Sigmoid colon (tissue), 7 donors: ENCODE data around the gene AKAP17A. TPM values are rescaled to one million over a fixed set of nuclear protein-coding genes. Genes with fewer than 3 reads are reported as not detected.

Experiments used
- DNase-seq: peaks from one replicate; pipeline ENCODE4 v3.0.0-alpha.2; 2019
- H3K27ac ChIP-seq, 4 donors: fragments of 200-600 bp; sonication (generic); one replicate each; pipeline ENCODE4 v1.5.1; 2016 to 2019; ENCODE audit warnings: mild to moderate bottlenecking in 1 of 4
- H3K27me3 ChIP-seq, 3 donors: fragments of 200-600 bp; sonication (generic); one replicate each; pipeline ENCODE4 v1.5.1; 2019; ENCODE audit warnings: mild to moderate bottlenecking in 1 of 3
- H3K36me3 ChIP-seq, 4 donors: fragments of 200-600 bp; sonication (generic); one replicate each; pipeline ENCODE4 v1.5.1; 2016 to 2019
- H3K4me1 ChIP-seq, 4 donors: fragments of 200-600 bp; sonication (generic); one replicate each; pipeline ENCODE4 v1.5.1; 2017 to 2019
- H3K4me3 ChIP-seq, 4 donors: fragments of 200-600 bp; sonication (generic); one replicate each; pipeline ENCODE4 v1.5.1; 2017 to 2019; ENCODE audit warnings: mild to moderate bottlenecking in 2 of 4, moderate library complexity in 1 of 4
- H3K9me3 ChIP-seq, 4 donors: fragments of 200-600 bp in 3 of 4; sonication (generic) in 3 of 4; one replicate each; pipeline versions ENCODE4 v1.5.1 to v1.6.1; 2013 to 2019
- EP300 ChIP-seq, 4 donors: sonication (generic); formaldehyde crosslinking; IDR thresholded peaks; one replicate each; pipeline ENCODE4 v1.6.1; 2017; ENCODE audit warnings: antibody characterized with exemption in 4 of 4
- POLR2A ChIP-seq, 2 donors: fragments of 450-650 bp; IDR thresholded peaks; one replicate each; pipeline ENCODE4 v1.6.1; 2016; ENCODE audit warnings: antibody characterized with exemption in 2 of 2, mild to moderate bottlenecking in 2 of 2, moderate library complexity in 2 of 2
- POLR2AphosphoS5 ChIP-seq, 4 donors: sonication (generic); formaldehyde crosslinking; IDR thresholded peaks; one replicate each; pipeline ENCODE4 v1.6.1; 2017; ENCODE audit warnings: antibody characterized with exemption in 4 of 4
- WGBS, 2 donors: extraction: QIAGEN DNeasy Blood & Tissue Kit; methylation state at CpG; one replicate each; pipeline ENCODE4 v1.1.7; 2013; 5-methylcytosine and 5-hydroxymethylcytosine counted together
- intact Hi-C: fragments of 100-400 bp; cut with DNase I; formaldehyde crosslinking; loops from one replicate; pipeline ENCODE4 v1.15.1; 2023
- polyA plus RNA-seq, 3 donors: library from polyadenylated mRNA; stranded (reverse); fragments of 200-250 nt; gene quantifications; one replicate each; pipeline ENCODE4 v1.2.3, GENCODE V29; 2013
- total RNA-seq, 4 donors: library from RNA; depleted of rRNA; stranded (reverse); fragments of >200 nt; gene quantifications; one replicate each; pipeline ENCODE4 v1.1.0, GENCODE V29; 2016
- TF ChIP-seq, protein P1 (sequence below), 4 experiments: fragments of 450-650 bp in 3 of 4; fragments of 200-600 bp in 1 of 4; IDR thresholded peaks; one replicate each; pipeline ENCODE4 v1.5.1; 2016 to 2019; ENCODE audit warnings: antibody characterized with exemption in 4 of 4, mild to moderate bottlenecking in 3 of 4, moderate library complexity in 2 of 4
- donor health status: healthy with polysubstance abuse.
- donor health status: Bipolar disorder and iron deficiency.
- donor health status: healthy.

AKAP17A gene
- total and polyA plus RNA-seq, 7 donors: 8.4 to 45.1 (median 24.2) TPM

DNA sequence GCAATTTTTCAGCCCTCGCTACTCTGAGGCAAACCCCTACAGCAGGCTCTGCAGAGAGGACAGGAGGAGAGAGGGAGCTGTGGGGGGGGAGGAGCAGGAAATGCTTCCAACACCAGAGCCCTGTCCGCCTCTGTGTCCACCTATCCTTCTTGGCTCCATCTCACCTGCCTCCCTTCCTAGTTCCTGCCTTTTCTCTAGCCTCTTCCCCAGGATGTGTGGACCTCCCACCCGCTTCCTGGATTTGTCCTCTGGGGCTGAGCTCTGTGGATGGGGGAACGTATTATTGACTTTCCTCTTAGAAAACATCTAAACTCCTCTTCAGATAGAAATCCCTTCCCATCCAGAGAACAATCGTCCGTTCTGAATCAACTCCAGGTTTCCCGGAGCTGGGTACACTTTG lies 37.8 kb downstream of the AKAP17A start:
- intact Hi-C loops: no loop called here
- Histone ChIP-seq H3K27ac (no peak overlapping the region), H3K4me3 (no peak overlapping the region), H3K36me3 (no peaks in the 10 kb centered on the region), H3K27me3 (no peaks in the 10 kb centered on the region), H3K9me3 (no peaks in the 10 kb centered on the region), H3K4me1 (no peaks in the 10 kb centered on the region)
- WGBS, 2 donors: 78 to 87% methylated on average over 7 of the region's 7 CpGs
- no peak for DNase-seq
- TF ChIP-seq EP300 (IDR thresholded peaks at IDR 0.05): no peak

DNA sequence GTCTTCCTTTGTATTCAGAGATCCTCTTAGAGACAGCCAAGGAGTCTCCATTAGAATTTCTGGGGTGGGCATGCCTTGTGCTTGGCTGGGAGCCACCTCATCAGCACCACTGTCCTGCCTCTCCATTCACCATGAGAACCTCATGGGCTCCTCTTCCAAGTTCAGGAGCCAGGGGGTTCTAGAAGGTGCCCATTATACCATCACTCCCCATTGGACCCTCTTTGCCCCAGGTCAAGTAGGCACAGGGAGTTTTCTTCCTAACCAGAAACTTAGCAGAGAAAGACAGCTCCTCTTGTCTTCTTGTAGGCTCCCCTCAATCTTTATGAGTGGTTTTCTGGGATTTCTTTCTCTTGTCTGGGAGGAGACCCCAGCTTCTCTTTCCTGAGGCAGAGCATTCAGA lies 54.6 kb downstream of the AKAP17A start:
- TF ChIP-seq EP300 (IDR thresholded peaks at IDR 0.05) (no peak), POLR2A (IDR thresholded peaks at IDR 0.05) (no peak), POLR2AphosphoS5 (IDR thresholded peaks at IDR 0.05) (no peak)
- H3K4me1 ChIP-seq: no peaks in the 10 kb centered on the region
- H3K36me3 ChIP-seq: no peaks in the 10 kb centered on the region
- no peak overlapping the region for H3K27ac ChIP-seq
- DNase-seq: no peak
- intact Hi-C loops: no loop called here
- peaks cover 0 to 15% (median 0%) of the 10 kb centered on the region in 3 donors for H3K27me3 ChIP-seq
- peaks cover 0 to 8% (median 4%) of the 10 kb centered on the region in 4 donors for H3K9me3 ChIP-seq
- no peak overlapping the region for H3K4me3 ChIP-seq

DNA sequence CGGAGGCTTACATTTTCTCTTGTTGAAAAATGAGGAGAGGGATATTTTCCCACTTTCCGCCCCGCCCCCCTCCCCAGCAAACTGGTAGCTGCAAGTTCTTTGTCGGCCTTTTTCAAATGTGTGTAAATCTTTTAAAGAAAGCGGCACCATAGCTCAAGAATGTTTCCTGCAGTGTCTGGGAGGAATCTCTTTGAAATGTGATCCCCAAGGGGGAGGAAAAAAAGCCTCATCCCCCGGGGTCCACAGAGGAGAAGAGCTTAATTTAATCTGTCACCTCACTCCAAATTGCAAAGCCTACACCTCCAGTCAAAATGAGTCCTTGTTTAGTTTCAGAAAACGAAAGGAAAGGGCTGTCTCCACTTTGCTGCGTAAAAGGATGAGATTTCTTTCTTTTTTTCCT lies 58.2 kb downstream of the AKAP17A start:
- DNase-seq: no peak
- Histone ChIP-seq H3K27ac (no peak overlapping the region), H3K27me3 (peaks cover 0 to 15% (median 0%) of the 10 kb centered on the region in 3 donors), H3K9me3 (peaks cover 0 to 8% (median 4%) of the 10 kb centered on the region in 4 donors), H3K36me3 (no peaks in the 10 kb centered on the region), H3K4me1 (no peaks in the 10 kb centered on the region), H3K4me3 (no peak overlapping the region)
- intact Hi-C loops: no loop called here
- TF ChIP-seq EP300 (IDR thresholded peaks at IDR 0.05) (no peak), POLR2AphosphoS5 (IDR thresholded peaks at IDR 0.05) (no peak), POLR2A (IDR thresholded peaks at IDR 0.05) (no peak)
- TF ChIP-seq, protein P1, sequence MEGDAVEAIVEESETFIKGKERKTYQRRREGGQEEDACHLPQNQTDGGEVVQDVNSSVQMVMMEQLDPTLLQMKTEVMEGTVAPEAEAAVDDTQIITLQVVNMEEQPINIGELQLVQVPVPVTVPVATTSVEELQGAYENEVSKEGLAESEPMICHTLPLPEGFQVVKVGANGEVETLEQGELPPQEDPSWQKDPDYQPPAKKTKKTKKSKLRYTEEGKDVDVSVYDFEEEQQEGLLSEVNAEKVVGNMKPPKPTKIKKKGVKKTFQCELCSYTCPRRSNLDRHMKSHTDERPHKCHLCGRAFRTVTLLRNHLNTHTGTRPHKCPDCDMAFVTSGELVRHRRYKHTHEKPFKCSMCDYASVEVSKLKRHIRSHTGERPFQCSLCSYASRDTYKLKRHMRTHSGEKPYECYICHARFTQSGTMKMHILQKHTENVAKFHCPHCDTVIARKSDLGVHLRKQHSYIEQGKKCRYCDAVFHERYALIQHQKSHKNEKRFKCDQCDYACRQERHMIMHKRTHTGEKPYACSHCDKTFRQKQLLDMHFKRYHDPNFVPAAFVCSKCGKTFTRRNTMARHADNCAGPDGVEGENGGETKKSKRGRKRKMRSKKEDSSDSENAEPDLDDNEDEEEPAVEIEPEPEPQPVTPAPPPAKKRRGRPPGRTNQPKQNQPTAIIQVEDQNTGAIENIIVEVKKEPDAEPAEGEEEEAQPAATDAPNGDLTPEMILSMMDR (IDR thresholded peaks at IDR 0.05): no peak
- 46 to 58% methylated on average over 8 of the region's 8 CpGs for WGBS, 2 donors

Other genes starting within 250 kb of the AKAP17A start
- gene SLC25A6, start 199.5 kb upstream of the AKAP17A start, total RNA-seq: 100 to 1,000 TPM; 329 to 493 (median 469) TPM
- gene SLC25A6, start 199.5 kb upstream of the AKAP17A start, polyA plus RNA-seq: 100 to 1,000 TPM; 449 to 644 (median 517) TPM
- gene ASMTL, start 138.7 kb upstream of the AKAP17A start, total RNA-seq: 10 to 100 TPM; 20.8 to 30.6 (median 29.3) TPM
- 10 to 100 TPM; 11.8 to 24.0 (median 21.0) TPM for gene ASMTL, start 138.7 kb upstream of the AKAP17A start, polyA plus RNA-seq
- 1 to 10 TPM in 1 of 4 donors, under 1 TPM in 3; 0.28 to 1.8 (median 0.75) TPM for gene P2RY8, start 54.4 kb upstream of the AKAP17A start, total RNA-seq
- gene P2RY8, start 54.4 kb upstream of the AKAP17A start, polyA plus RNA-seq: 10 to 100 TPM in 1 of 3 donors, under 1 TPM in 1, not detected in 1; 0.92 to 15.0 TPM
- gene ASMT, start 23.5 kb downstream of the AKAP17A start, total RNA-seq: not detected
- gene ASMT, start 23.5 kb downstream of the AKAP17A start, polyA plus RNA-seq: under 1 TPM in 1 of 3 donors, not detected in 2; 0.22 TPM